ENCODE measurements around the gene DPF1.

DNA sequence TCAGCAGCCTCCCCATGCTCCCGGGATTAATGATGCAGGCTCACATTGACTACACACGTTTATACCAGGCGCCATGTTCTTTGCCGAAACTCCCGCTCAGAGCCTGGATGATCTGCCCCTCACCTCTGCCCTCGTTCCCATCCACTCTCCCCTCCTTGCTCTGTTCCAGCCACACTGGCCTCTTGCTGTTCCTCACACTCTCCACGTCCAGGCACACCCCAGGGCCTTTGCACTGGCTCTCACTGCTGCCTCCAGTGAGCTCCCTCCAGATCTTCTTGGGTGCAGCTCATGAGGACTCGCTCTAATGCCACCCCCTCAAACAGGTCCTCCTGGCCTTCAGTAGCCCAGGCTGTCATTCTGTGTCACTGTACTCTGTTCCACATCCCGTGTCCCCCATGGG is 39.2 kb downstream of the DPF1 start:
- TF ChIP-seq CTCF (conservative IDR thresholded peaks at IDR 0.05 in 1 of 2, IDR thresholded peaks at IDR 0.05 in 1 of 2; ENCODE audit: low read depth in 1 of 2, low read length in 2 of 2) (no peak), EZH2 (IDR thresholded peaks at IDR 0.05; ENCODE audit: low read length, missing control alignments) (no peak)
